NOMO-1 treated with dmso at 0.1 percent for 144 hours (cell line): ENCODE data around the gene TGM2.

Experiments
- DNase-seq: peaks from one replicate; lab custom pipeline; 2025; ENCODE audit not compliant: unreplicated experiment; lab: John Stamatoyannopoulos, UW

Gene TGM2

GRCh38 chr20:38178065-38178491 is 13.0 kb upstream of the TGM2 start:
- peak; percentile 63 for DNase-seq

GRCh38 chr20:38177201-38177600 is 12.1 kb upstream of the TGM2 start:
- DNase-seq: no peak

GRCh38 chr20:38175304-38176180 is 10.5 kb upstream of the TGM2 start:
- no peak for DNase-seq

- DNase-seq: no peak
Observed at GRCh38 chr20:38173237-38174156, 8.4 kb upstream of the TGM2 start.

GRCh38 chr20:38172408-38172807 is 7.3 kb upstream of the TGM2 start:
- DNase-seq: no peak

- no peak for DNase-seq
Observed at GRCh38 chr20:38171675-38172043, 6.6 kb upstream of the TGM2 start.

GRCh38 chr20:38170826-38171674 is 6.0 kb upstream of the TGM2 start:
- no peak for DNase-seq

GRCh38 chr20:38170219-38170825 is 5.3 kb upstream of the TGM2 start:
- DNase-seq: no peak

GRCh38 chr20:38169636-38170193 is 4.6 kb upstream of the TGM2 start:
- DNase-seq: no peak

- peak; percentile 37 for DNase-seq
Observed at GRCh38 chr20:38168791-38169589, 3.9 kb upstream of the TGM2 start.

- peak; percentile 44 for DNase-seq
Observed at GRCh38 chr20:38167851-38168760, 3.0 kb upstream of the TGM2 start.

- no peak for DNase-seq
Observed at GRCh38 chr20:38167328-38167850, 2.3 kb upstream of the TGM2 start.

GRCh38 chr20:38166703-38167233 is 1.7 kb upstream of the TGM2 start:
- DNase-seq: no peak

GRCh38 chr20:38165966-38166702 is 1.1 kb upstream of the TGM2 start:
- no peak for DNase-seq

- no peak for DNase-seq
Observed at GRCh38 chr20:38164624-38165088, 414 bp downstream of the TGM2 start.

GRCh38 chr20:38164069-38164468 is 1.0 kb downstream of the TGM2 start:
- DNase-seq: no peak
